Peyer's patch (tissue), 4 donors: ENCODE data around the gene RPS27L. TPM values are rescaled to one million over a fixed set of nuclear protein-coding genes. Genes with fewer than 3 reads are reported as not detected.

Experiments used
- DNase-seq, 3 donors: peaks; one replicate each; pipeline ENCODE4 v3.0.0-alpha.2; 2017 to 2019
- H3K27ac ChIP-seq, 4 donors: fragments of 200-600 bp; sonication (generic); one replicate each; pipeline ENCODE4 v1.5.1; 2016 to 2019
- H3K27me3 ChIP-seq, 2 donors: fragments of 200-600 bp; sonication (generic); one replicate each; pipeline ENCODE4 v1.5.1; 2019
- H3K36me3 ChIP-seq, 3 donors: fragments of 200-600 bp; sonication (generic); one replicate each; pipeline ENCODE4 v1.5.1; 2016 to 2019
- H3K4me1 ChIP-seq, 4 donors: fragments of 200-600 bp; sonication (generic); one replicate each; pipeline ENCODE4 v1.5.1; 2016 to 2019
- H3K4me3 ChIP-seq, 4 donors: fragments of 200-600 bp; sonication (generic); 1 replicate in 3 of 4; 2 replicates in 1 of 4; pipeline ENCODE4 v1.5.1; 2016 to 2019; ENCODE audit warnings: mild to moderate bottlenecking in 1 of 4
- H3K9me3 ChIP-seq, 4 donors: fragments of 200-600 bp; sonication (generic); one replicate each; pipeline ENCODE4 v1.5.1; 2016 to 2019; ENCODE audit warnings: mild to moderate bottlenecking in 1 of 4
- CTCF ChIP-seq, 6 experiments: fragments of 450-650 bp in 4 of 6; fragments of 200-600 bp in 2 of 6; sonication (generic) in 1 of 6; IDR thresholded peaks; one replicate each; pipeline ENCODE4 v1.5.1; 2017 to 2019; ENCODE audit warnings: antibody characterized with exemption in 6 of 6, mild to moderate bottlenecking in 3 of 6, moderate library complexity in 1 of 6
- POLR2A ChIP-seq, 2 donors: fragments of 450-650 bp; IDR thresholded peaks; one replicate each; pipeline ENCODE4 v1.5.1; 2017; ENCODE audit warnings: antibody characterized with exemption in 2 of 2, mild to moderate bottlenecking in 2 of 2, moderate library complexity in 2 of 2
- total RNA-seq, 4 donors: library from RNA; depleted of rRNA; stranded (reverse); fragments of >200 nt; gene quantifications; one replicate each; pipeline ENCODE4 v1.1.0, GENCODE V29; 2016

RPS27L gene
- total RNA-seq, 4 donors from 2014 or later: 78.4 to 226 (median 110) TPM

- Histone ChIP-seq H3K27ac (no peak overlapping the region), H3K27me3 (no peaks in the 10 kb centered on the region), H3K9me3 (no peaks in the 10 kb centered on the region), H3K4me3 (no peak overlapping the region), H3K36me3 (no peaks in the 10 kb centered on the region), H3K4me1 (peaks cover 0 to 4% (median under 1%) of the 10 kb centered on the region in 4 donors)
- TF ChIP-seq POLR2A (IDR thresholded peaks at IDR 0.05): no peak
- no peak for TF ChIP-seq CTCF (IDR thresholded peaks at IDR 0.05)
- DNase-seq: no peak
Observed at GRCh38 chr15:63186065-63186464, 28.8 kb upstream of the RPS27L start.

DNA sequence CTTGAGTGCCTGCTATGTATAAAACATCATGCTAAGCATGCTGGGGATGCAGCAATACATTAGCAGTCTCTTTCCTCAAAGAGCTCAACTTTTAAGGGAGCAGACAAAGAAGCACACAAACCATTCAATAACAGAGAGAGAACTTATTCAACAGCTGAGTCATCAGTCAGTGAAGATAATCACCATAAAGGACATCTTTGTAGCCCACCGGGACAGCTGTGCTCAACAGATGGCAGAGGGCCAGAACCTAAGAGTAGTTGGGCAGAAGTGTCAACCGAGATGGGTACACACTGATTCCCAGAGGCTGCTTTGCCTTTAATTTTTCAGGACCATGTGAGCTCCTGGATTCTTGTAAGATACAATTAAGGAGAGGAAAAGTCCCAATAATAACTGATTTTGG is 27.9 kb upstream of the RPS27L start:
- Histone ChIP-seq H3K4me1 (peaks cover 0 to 4% (median 0%) of the 10 kb centered on the region in 4 donors), H3K9me3 (no peaks in the 10 kb centered on the region), H3K36me3 (no peaks in the 10 kb centered on the region), H3K27me3 (no peaks in the 10 kb centered on the region), H3K27ac (no peak overlapping the region), H3K4me3 (no peak overlapping the region)
- no peak for DNase-seq
- no peak for TF ChIP-seq POLR2A (IDR thresholded peaks at IDR 0.05)
- TF ChIP-seq CTCF (IDR thresholded peaks at IDR 0.05): no peak

DNA sequence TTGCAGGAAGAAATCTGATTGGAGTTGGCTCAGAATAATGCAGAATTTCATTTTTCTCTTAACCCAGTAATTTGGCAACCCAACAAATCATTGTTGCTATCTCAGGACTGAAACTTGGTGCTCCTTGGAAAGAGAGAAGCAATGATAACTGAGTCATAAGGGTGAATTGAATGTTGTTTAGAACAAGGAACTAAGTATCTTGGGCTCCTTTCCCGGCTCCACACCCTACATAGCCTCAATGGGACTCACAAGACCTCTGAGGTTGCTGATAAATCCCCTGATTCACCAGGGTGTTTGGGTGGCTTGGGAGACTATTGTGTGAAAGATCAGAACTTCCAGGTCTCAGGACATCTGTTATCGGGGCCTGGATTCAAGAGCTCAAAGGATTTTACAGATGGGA is 24.4 kb upstream of the RPS27L start:
- TF ChIP-seq POLR2A (IDR thresholded peaks at IDR 0.05): no peak
- no peak for TF ChIP-seq CTCF (IDR thresholded peaks at IDR 0.05)
- DNase-seq: no peak

GRCh38 chr15:63180746-63181145 is 23.5 kb upstream of the RPS27L start:
- DNase-seq: no peak
- H3K27me3 ChIP-seq: no peaks in the 10 kb centered on the region
- no peak overlapping the region for H3K27ac ChIP-seq
- H3K4me1 ChIP-seq: no peaks in the 10 kb centered on the region
- H3K4me3 ChIP-seq: no peak overlapping the region
- no peaks in the 10 kb centered on the region for H3K9me3 ChIP-seq
- TF ChIP-seq POLR2A (IDR thresholded peaks at IDR 0.05): no peak
- TF ChIP-seq CTCF (IDR thresholded peaks at IDR 0.05): no peak
- no peaks in the 10 kb centered on the region for H3K36me3 ChIP-seq

More for the DNA sequence above, 24.4 kb upstream of the RPS27L start:
- Histone ChIP-seq H3K27me3 (no peaks in the 10 kb centered on the region), H3K36me3 (no peaks in the 10 kb centered on the region), H3K9me3 (no peaks in the 10 kb centered on the region), H3K4me1 (no peaks in the 10 kb centered on the region), H3K27ac (no peak overlapping the region), H3K4me3 (no peak overlapping the region)

DNA sequence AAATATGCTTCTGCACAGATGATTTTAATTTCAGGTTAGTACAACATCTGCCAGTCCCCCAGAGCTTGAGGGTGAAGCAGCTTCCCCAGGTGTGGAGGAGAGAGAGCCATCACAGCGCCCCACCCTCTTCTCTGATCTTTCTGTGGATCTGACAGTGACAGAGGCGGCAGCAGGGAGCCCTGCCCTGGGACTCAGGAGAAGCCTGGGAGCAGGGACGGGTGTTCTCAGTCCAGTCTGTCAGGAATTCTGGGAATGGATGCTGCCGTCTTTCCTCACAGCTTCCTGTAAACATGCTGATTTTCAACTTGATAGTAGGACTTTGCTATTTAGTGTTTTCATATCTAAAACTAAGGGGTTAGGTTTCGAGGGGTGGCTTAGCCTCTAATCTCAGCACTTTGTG is 20.8 kb upstream of the RPS27L start:
- TF ChIP-seq CTCF (IDR thresholded peaks at IDR 0.05): no peak
- no peak for TF ChIP-seq POLR2A (IDR thresholded peaks at IDR 0.05)
- no peak for DNase-seq
- no peaks in the 10 kb centered on the region for H3K36me3 ChIP-seq
- H3K27me3 ChIP-seq: no peaks in the 10 kb centered on the region
- no peaks in the 10 kb centered on the region for H3K4me1 ChIP-seq
- no peak overlapping the region for H3K4me3 ChIP-seq
- H3K9me3 ChIP-seq: no peaks in the 10 kb centered on the region
- no peak overlapping the region for H3K27ac ChIP-seq

GRCh38 chr15:63176302-63176701 is 19.0 kb upstream of the RPS27L start:
- H3K36me3 ChIP-seq: no peaks in the 10 kb centered on the region
- no peaks in the 10 kb centered on the region for H3K4me1 ChIP-seq
- no peaks in the 10 kb centered on the region for H3K27me3 ChIP-seq
- no peak for DNase-seq
- no peak overlapping the region for H3K27ac ChIP-seq
- TF ChIP-seq CTCF (IDR thresholded peaks at IDR 0.05) (no peak), POLR2A (IDR thresholded peaks at IDR 0.05) (no peak)
- H3K9me3 ChIP-seq: no peaks in the 10 kb centered on the region
- no peak overlapping the region for H3K4me3 ChIP-seq
